H9 (cell line): Measurements from ENCODE around the gene GRIA2. TPM values are rescaled to one million over a fixed set of nuclear protein-coding genes. Genes with fewer than 3 reads are reported as not detected.

ENCODE experiments used
- DNase-seq: peaks from one replicate; pipeline ENCODE4 v3.0.0-alpha.2; 2017
- H2AFZ ChIP-seq: one replicate; pipeline ENCODE4 v1.6.1; 2013; ENCODE audit warnings: mild to moderate bottlenecking, low read length, control low read depth, moderate library complexity
- H2AK5ac ChIP-seq: 2 replicates; pipeline ENCODE4 v1.6.1; 2013; ENCODE audit warnings: low read length, control low read depth, mixed read lengths; ENCODE audit not compliant: insufficient read length
- H2BK120ac ChIP-seq: one replicate; pipeline ENCODE4 v1.6.1; 2013; ENCODE audit warnings: low read depth, mild to moderate bottlenecking, low read length, control low read depth, inconsistent platforms; ENCODE audit not compliant: poor library complexity, severe bottlenecking
- H2BK12ac ChIP-seq: 2 replicates; pipeline ENCODE4 v1.6.1; 2013; ENCODE audit warnings: low read length, control low read depth, mixed read lengths, low read depth; ENCODE audit not compliant: insufficient read length
- H2BK15ac ChIP-seq: 2 replicates; pipeline ENCODE4 v1.6.1; 2013; ENCODE audit warnings: low read depth, low read length, control low read depth
- H2BK20ac ChIP-seq: one replicate; pipeline ENCODE4 v1.6.1; 2013; ENCODE audit warnings: low read depth, mild to moderate bottlenecking, low read length, control low read depth, inconsistent platforms; ENCODE audit not compliant: poor library complexity, severe bottlenecking
- H2BK5ac ChIP-seq: 2 replicates; pipeline ENCODE4 v1.6.1; 2013; ENCODE audit warnings: low read length, control low read depth, mixed read lengths; ENCODE audit not compliant: insufficient read length
- H3K14ac ChIP-seq: 2 replicates; pipeline ENCODE4 v1.6.1; 2013; ENCODE audit warnings: low read length, control low read depth; ENCODE audit not compliant: insufficient read depth
- H3K18ac ChIP-seq: 2 replicates; pipeline ENCODE4 v1.6.1; 2013; ENCODE audit warnings: low read depth, mild to moderate bottlenecking, mixed read lengths, low read length, control low read depth; ENCODE audit not compliant: insufficient read length
- H3K23ac ChIP-seq: 2 replicates; pipeline ENCODE4 v1.6.1; 2013; ENCODE audit warnings: low read length, control low read depth, mixed read lengths, low read depth; ENCODE audit not compliant: insufficient read length
- H3K23me2 ChIP-seq: 2 replicates; pipeline ENCODE4 v1.6.1; 2013; ENCODE audit warnings: low read depth, mild to moderate bottlenecking, mixed read lengths, low read length, control low read depth; ENCODE audit not compliant: insufficient read length, poor library complexity, severe bottlenecking
- H3K27ac ChIP-seq: 2 replicates; pipeline ENCODE4 v1.5.1; 2013; ENCODE audit warnings: low read length, control low read depth, mixed read lengths, low read depth; ENCODE audit not compliant: insufficient read length
- H3K27me3 ChIP-seq: 2 replicates; pipeline ENCODE4 v1.6.1; 2013; ENCODE audit warnings: low read length, control low read depth, inconsistent platforms; ENCODE audit not compliant: insufficient read depth
- H3K4ac ChIP-seq: 2 replicates; pipeline ENCODE4 v1.6.1; 2013; ENCODE audit warnings: low read depth, mild to moderate bottlenecking, control low read depth, inconsistent platforms, low read length, moderate library complexity
- H3K4me1 ChIP-seq: 2 replicates; pipeline ENCODE4 v1.6.1; 2013; ENCODE audit warnings: low read length, control low read depth, inconsistent platforms; ENCODE audit not compliant: insufficient read depth
- H3K4me2 ChIP-seq: 2 replicates; pipeline ENCODE4 v1.6.1; 2013; ENCODE audit warnings: low read length, control low read depth, mixed read lengths; ENCODE audit not compliant: insufficient read length, insufficient read depth
- H3K56ac ChIP-seq: 2 replicates; pipeline ENCODE4 v1.6.1; 2013; ENCODE audit warnings: low read depth, mild to moderate bottlenecking, mixed read lengths, low read length, control low read depth; ENCODE audit not compliant: insufficient read length
- H3K79me1 ChIP-seq: 2 replicates; pipeline ENCODE4 v1.6.1; 2013; ENCODE audit warnings: low read depth, mild to moderate bottlenecking, moderate library complexity, low read length, control low read depth, inconsistent platforms; ENCODE audit not compliant: insufficient read depth, poor library complexity, severe bottlenecking
- H3K79me2 ChIP-seq: 2 replicates; pipeline ENCODE4 v1.6.1; 2013; ENCODE audit warnings: low read length, control low read depth, inconsistent platforms; ENCODE audit not compliant: insufficient read depth
- H3K9ac ChIP-seq: 2 replicates; pipeline ENCODE4 v1.6.1; 2013; ENCODE audit warnings: low read length, control low read depth, mixed read lengths; ENCODE audit not compliant: insufficient read length; ENCODE audit errors: extremely low read depth
- H3K9me3 ChIP-seq: one replicate; pipeline ENCODE4 v1.6.1; 2013; ENCODE audit warnings: low read depth, low read length, inconsistent platforms; ENCODE audit not compliant: control insufficient read depth
- H3T11ph ChIP-seq: one replicate; pipeline ENCODE4 v1.6.1; 2013; ENCODE audit warnings: mild to moderate bottlenecking, low read length, control low read depth, inconsistent platforms
- H4K20me1 ChIP-seq: one replicate; pipeline ENCODE4 v1.6.1; 2013; ENCODE audit not compliant: control insufficient read depth, insufficient read length, insufficient read depth
- H4K5ac ChIP-seq: 2 replicates; pipeline ENCODE4 v1.6.1; 2013; ENCODE audit warnings: low read depth, mild to moderate bottlenecking, mixed read lengths, low read length, control low read depth; ENCODE audit not compliant: insufficient read length
- H4K8ac ChIP-seq: replicated peaks from 2 replicates; pipeline ENCODE4 v1.6.1; 2013; ENCODE audit warnings: low read length, control low read depth, mixed read lengths, low read depth; ENCODE audit not compliant: insufficient read length
- H4K91ac ChIP-seq: 2 replicates; pipeline ENCODE4 v1.6.1; 2013; ENCODE audit warnings: low read depth, mild to moderate bottlenecking, moderate library complexity, mixed read lengths, low read length, control low read depth; ENCODE audit not compliant: insufficient read length
- H3K27ac Mint-ChIP-seq, 3 experiments: 2 replicates in 2 of 3; 3 replicates in 1 of 3; pipeline ENCODE4 v1.8.0; 2020 to 2021; ENCODE audit warnings: mixed read lengths in 3 of 3, mild to moderate bottlenecking in 1 of 3, moderate library complexity in 1 of 3
- H3K27me3 Mint-ChIP-seq: 2 replicates; pipeline ENCODE4 v1.8.0; 2021; ENCODE audit warnings: low read depth, mild to moderate bottlenecking, moderate library complexity, mixed read lengths
- H3K36me3 Mint-ChIP-seq, 3 experiments: 2 replicates in 2 of 3; 3 replicates in 1 of 3; pipeline ENCODE4 v1.8.0; 2020 to 2021; ENCODE audit warnings: low read depth in 3 of 3, mixed read lengths in 3 of 3; ENCODE audit not compliant: insufficient read depth in 1 of 3
- H3K4me1 Mint-ChIP-seq, 2 experiments: 2 replicates each; pipeline ENCODE4 v1.8.0; 2020; ENCODE audit warnings: mixed read lengths in 2 of 2
- H3K4me3 Mint-ChIP-seq, 2 experiments: 2 replicates in 1 of 2; 3 replicates in 1 of 2; pipeline ENCODE4 v1.8.0; 2020 to 2021; ENCODE audit warnings: mild to moderate bottlenecking in 2 of 2, mixed read lengths in 2 of 2, moderate library complexity in 1 of 2
- H3K9me3 Mint-ChIP-seq, 2 experiments: 2 replicates in 1 of 2; 3 replicates in 1 of 2; pipeline ENCODE4 v1.8.0; 2020; ENCODE audit warnings: mild to moderate bottlenecking in 2 of 2, mixed read lengths in 2 of 2, moderate library complexity in 1 of 2
- WGBS: extraction: QIAGEN DNeasy Blood & Tissue Kit; methylation state at CpG from one replicate; pipeline ENCODE4 v1.1.7; 2013; ENCODE audit warnings: missing lambda C conversion rate, low lambda C conversion rate, mixed read lengths; ENCODE audit not compliant: insufficient read length; ENCODE audit errors: extremely low coverage; 5-methylcytosine and 5-hydroxymethylcytosine counted together
- total RNA-seq: library from RNA; stranded (reverse); gene quantifications from 2 replicates; pipeline ENCODE4 v1.2.1, GENCODE V29; 2021
- TF ChIP-seq, protein P1 (sequence below): fragments of 200-600 bp; sonication (generic); conservative IDR thresholded peaks from 3 replicates; pipeline ENCODE4 v1.8.0; 2021; ENCODE audit warnings: antibody characterized with exemption, mild to moderate bottlenecking

GRIA2 gene
- total RNA-seq, 1 experiment from 2014 or later: not detected

DNA sequence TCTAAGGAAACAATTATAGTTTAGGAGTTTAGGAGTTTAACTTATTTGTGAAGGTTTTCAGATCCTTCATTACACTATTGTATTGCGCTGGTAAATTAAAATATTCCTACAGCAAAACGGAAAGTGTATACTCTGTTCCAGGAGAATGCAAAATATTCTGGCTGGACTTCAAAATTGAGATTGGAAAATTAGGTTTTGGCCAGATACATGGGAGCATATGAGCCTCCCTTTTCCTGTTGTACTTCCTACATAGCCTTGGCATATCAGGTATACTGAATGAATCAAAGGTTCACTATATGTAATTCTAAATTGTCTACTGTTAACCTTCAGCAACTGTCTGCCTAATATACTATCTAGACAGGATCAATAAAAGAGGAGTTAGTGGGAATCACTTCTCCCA, 25.2 kb upstream of the GRIA2 start:
- H3K4ac ChIP-seq: no peak overlapping the region
- no peaks in the 10 kb centered on the region for H4K20me1 ChIP-seq
- no peak overlapping the region for H2BK20ac ChIP-seq
- no peak overlapping the region for H4K91ac ChIP-seq
- H3K56ac ChIP-seq: no peak overlapping the region
- no peaks in the 10 kb centered on the region for H3K9me3 ChIP-seq
- H3K4me3 Mint-ChIP-seq: no peak overlapping the region
- H2BK12ac ChIP-seq: no peak overlapping the region
- TF ChIP-seq, protein P1, sequence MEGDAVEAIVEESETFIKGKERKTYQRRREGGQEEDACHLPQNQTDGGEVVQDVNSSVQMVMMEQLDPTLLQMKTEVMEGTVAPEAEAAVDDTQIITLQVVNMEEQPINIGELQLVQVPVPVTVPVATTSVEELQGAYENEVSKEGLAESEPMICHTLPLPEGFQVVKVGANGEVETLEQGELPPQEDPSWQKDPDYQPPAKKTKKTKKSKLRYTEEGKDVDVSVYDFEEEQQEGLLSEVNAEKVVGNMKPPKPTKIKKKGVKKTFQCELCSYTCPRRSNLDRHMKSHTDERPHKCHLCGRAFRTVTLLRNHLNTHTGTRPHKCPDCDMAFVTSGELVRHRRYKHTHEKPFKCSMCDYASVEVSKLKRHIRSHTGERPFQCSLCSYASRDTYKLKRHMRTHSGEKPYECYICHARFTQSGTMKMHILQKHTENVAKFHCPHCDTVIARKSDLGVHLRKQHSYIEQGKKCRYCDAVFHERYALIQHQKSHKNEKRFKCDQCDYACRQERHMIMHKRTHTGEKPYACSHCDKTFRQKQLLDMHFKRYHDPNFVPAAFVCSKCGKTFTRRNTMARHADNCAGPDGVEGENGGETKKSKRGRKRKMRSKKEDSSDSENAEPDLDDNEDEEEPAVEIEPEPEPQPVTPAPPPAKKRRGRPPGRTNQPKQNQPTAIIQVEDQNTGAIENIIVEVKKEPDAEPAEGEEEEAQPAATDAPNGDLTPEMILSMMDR: no peak
- H3K9ac ChIP-seq: no peak overlapping the region
- no peak overlapping the region for H2AK5ac ChIP-seq
- H3K27ac ChIP-seq: no peak overlapping the region
- no peaks in the 10 kb centered on the region for H3K79me1 ChIP-seq
- H2BK15ac ChIP-seq: no peak overlapping the region
- no peaks in the 10 kb centered on the region for H3K23me2 ChIP-seq
- H3T11ph ChIP-seq: no peak overlapping the region
- peaks cover 11 to 16% of the 10 kb centered on the region in 2 experiments for H3K4me1 Mint-ChIP-seq
- H3K27me3 Mint-ChIP-seq: no peaks in the 10 kb centered on the region
- H3K27me3 ChIP-seq: no peaks in the 10 kb centered on the region
- H3K36me3 Mint-ChIP-seq: no peaks in the 10 kb centered on the region
- H2BK5ac ChIP-seq: no peak overlapping the region
- WGBS: no CpG with 5 or more reads among the region's 2 CpGs
- no peak overlapping the region for H2BK120ac ChIP-seq
- no peaks in the 10 kb centered on the region for H3K79me2 ChIP-seq
- H4K8ac ChIP-seq: no peak overlapping the region
- no peak overlapping the region for H3K4me2 ChIP-seq
- peaks cover 3% of the 10 kb centered on the region; the same call in 1 of the 2 replicates for H3K4me1 ChIP-seq
- H3K9me3 Mint-ChIP-seq: no peaks in the 10 kb centered on the region
- H3K14ac ChIP-seq: no peak overlapping the region
- no peak for DNase-seq
- no peak overlapping the region for H3K18ac ChIP-seq
- no peak overlapping the region for H3K23ac ChIP-seq
- H2AFZ ChIP-seq: no peak overlapping the region
- H3K27ac Mint-ChIP-seq: no peak overlapping the region
- H4K5ac ChIP-seq: no peak overlapping the region
